Kidney (tissue), 14 donors: Measurements from ENCODE around the gene HCFC1. TPM values are rescaled to one million over a fixed set of nuclear protein-coding genes. Genes with fewer than 3 reads are reported as not detected.

Source experiments
- DNase-seq, 5 donors: peaks; one replicate each; pipeline ENCODE4 v3.0.0-alpha.2; 2013 to 2020
- FAIRE-seq: peaks from 2 replicates; lab custom pipeline; 2012; peaks lifted over from hg19 to GRCh38; lab: Jason Lieb, UNC
- H3K27ac ChIP-seq, 2 donors: one replicate each; pipeline ENCODE4 v1.7.0; 2013; ENCODE audit warnings: low read depth in 2 of 2, low read length in 2 of 2, inconsistent platforms in 1 of 2
- H3K27me3 ChIP-seq: one replicate; pipeline ENCODE4 v1.7.1; 2013; ENCODE audit warnings: low read length, inconsistent platforms; ENCODE audit not compliant: control insufficient read depth, insufficient read depth
- H3K36me3 ChIP-seq, 3 donors: one replicate each; pipeline versions ENCODE4 v1.7.0 to v1.7.1; 2013; ENCODE audit warnings: low read length in 3 of 3, control low read depth in 1 of 3, inconsistent platforms in 1 of 3; ENCODE audit not compliant: insufficient read depth in 3 of 3, control insufficient read depth in 2 of 3
- H3K4me1 ChIP-seq, 3 donors: one replicate each; pipeline versions ENCODE4 v1.7.0 to v1.7.1; 2013; ENCODE audit warnings: low read length in 3 of 3, inconsistent platforms in 1 of 3, low read depth in 1 of 3; ENCODE audit not compliant: control insufficient read depth in 2 of 3, insufficient read depth in 2 of 3
- H3K4me3 ChIP-seq, 3 donors: one replicate each; pipeline versions ENCODE4 v1.7.0 to v1.8.1; 2013; ENCODE audit warnings: low read length in 3 of 3, control low read depth in 1 of 3, inconsistent platforms in 1 of 3
- H3K9ac ChIP-seq, 3 donors: one replicate each; pipeline versions ENCODE4 v1.7.0 to v1.7.1; 2013; ENCODE audit warnings: low read length in 3 of 3, control low read depth in 1 of 3, inconsistent platforms in 1 of 3
- H3K9me3 ChIP-seq, 3 donors: one replicate each; pipeline versions ENCODE4 v1.7.0 to v1.7.1; 2013; ENCODE audit warnings: low read length in 3 of 3, control low read depth in 1 of 3, inconsistent platforms in 1 of 3; ENCODE audit not compliant: control insufficient read depth in 2 of 3, insufficient read depth in 1 of 3
- intact Hi-C: fragments of 100-400 bp; cut with DNase I; formaldehyde crosslinking; loops from one replicate; pipeline ENCODE4 v1.11.1; 2022
- polyA plus RNA-seq: library from polyadenylated mRNA; stranded (reverse); fragments of 350-450 nt; fragmentation: Illumina TruSeq; extraction: RNeasy Lipid Tissue Mini Kit (QIAGEN cat#74804); gene quantifications from one replicate; pipeline ENCODE4 v1.2.3, GENCODE V29; 2014; ENCODE audit warnings: low read depth, low replicate concordance; ENCODE audit not compliant: insufficient read depth
- total RNA-seq: library from RNA; stranded (reverse); fragmentation: NEBNext Ultra II Directional; extraction: Animal tissue kit (Norgen Biotek cat#: 25700); gene quantifications from one replicate; pipeline ENCODE4 v1.2.1, GENCODE V29; 2021
- TF ChIP-seq, protein P1 (sequence below): IDR thresholded peaks from 3 replicates; pipeline ENCODE4 v1.5.1; 2012; ENCODE audit warnings: mild to moderate bottlenecking, moderate library complexity, borderline replicate concordance; ENCODE audit not compliant: insufficient read depth; ENCODE audit errors: extremely low read depth
- donor health status: control.
- donor health status: control.
- donor health status: control.
- donor health status: control.
- donor health status: control.
- donor health status: DM: yes; HTN: yes; CAD: no.
- donor health status: Normal renal cell carcinoma (clear cell type).

The HCFC1 gene
- total and polyA plus RNA-seq, 2 donors from 2014 or later, result 13.5 to 54.6 TPM

DNA sequence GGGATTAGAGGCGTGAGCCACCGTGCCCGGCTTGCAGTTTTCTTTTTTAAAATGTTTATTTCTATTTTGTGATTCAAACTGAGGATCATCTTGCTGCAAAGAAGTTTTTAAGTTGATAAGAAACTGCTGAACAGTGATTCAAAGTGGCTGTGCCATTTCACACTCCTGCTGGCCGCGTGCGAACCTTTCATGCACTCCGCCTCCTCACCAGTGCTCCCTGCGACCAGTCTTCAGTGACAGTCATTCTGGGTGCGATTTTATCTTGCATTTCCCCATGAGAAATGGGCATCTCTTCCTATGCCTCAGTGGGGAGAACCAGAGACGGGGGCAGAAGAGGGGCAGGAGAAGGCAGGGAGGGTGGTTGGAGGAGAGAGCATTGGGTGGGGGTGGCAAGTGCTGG, 22.4 kb upstream of the HCFC1 start:
- H3K9me3 ChIP-seq, result no peaks in the 10 kb centered on the region
- intact Hi-C loops, result no loop called here
- H3K9ac ChIP-seq, result no peak overlapping the region
- no peaks in the 10 kb centered on the region for H3K27me3 ChIP-seq
- FAIRE-seq, result no peak
- H3K36me3 ChIP-seq, result no peaks in the 10 kb centered on the region
- TF ChIP-seq, protein P1, sequence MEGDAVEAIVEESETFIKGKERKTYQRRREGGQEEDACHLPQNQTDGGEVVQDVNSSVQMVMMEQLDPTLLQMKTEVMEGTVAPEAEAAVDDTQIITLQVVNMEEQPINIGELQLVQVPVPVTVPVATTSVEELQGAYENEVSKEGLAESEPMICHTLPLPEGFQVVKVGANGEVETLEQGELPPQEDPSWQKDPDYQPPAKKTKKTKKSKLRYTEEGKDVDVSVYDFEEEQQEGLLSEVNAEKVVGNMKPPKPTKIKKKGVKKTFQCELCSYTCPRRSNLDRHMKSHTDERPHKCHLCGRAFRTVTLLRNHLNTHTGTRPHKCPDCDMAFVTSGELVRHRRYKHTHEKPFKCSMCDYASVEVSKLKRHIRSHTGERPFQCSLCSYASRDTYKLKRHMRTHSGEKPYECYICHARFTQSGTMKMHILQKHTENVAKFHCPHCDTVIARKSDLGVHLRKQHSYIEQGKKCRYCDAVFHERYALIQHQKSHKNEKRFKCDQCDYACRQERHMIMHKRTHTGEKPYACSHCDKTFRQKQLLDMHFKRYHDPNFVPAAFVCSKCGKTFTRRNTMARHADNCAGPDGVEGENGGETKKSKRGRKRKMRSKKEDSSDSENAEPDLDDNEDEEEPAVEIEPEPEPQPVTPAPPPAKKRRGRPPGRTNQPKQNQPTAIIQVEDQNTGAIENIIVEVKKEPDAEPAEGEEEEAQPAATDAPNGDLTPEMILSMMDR, result no peak
- H3K4me1 ChIP-seq, result no peaks in the 10 kb centered on the region
- H3K27ac ChIP-seq, result no peak overlapping the region
- no peak for DNase-seq
- no peak overlapping the region for H3K4me3 ChIP-seq

DNA sequence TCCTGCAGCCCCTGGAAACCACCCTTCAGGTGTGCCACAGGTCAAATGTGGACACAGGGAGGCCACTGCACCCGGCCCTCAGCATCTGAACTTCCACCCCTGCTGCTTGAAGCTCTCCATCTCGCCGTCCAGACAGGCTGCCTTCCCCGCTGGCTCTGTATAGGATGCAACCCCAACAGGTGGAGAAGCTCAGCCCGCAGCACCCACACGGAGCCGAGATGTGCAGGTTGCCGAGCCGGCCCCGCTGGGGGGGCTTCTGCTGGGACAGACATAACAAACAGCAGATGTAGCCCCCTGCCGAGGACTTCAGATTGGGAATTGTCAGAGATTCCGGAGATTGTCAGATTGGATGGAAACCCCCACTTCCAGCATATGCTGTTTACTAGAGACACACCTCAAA, 21.5 kb upstream of the HCFC1 start:
- intact Hi-C loops, result no loop called here
- TF ChIP-seq, protein P1, result no peak
- no peak overlapping the region for H3K4me3 ChIP-seq
- FAIRE-seq, result no peak
- no peak for DNase-seq
- no peaks in the 10 kb centered on the region for H3K27me3 ChIP-seq
- no peak overlapping the region for H3K9ac ChIP-seq
- H3K36me3 ChIP-seq, result no peaks in the 10 kb centered on the region
- no peaks in the 10 kb centered on the region for H3K9me3 ChIP-seq
- no peaks in the 10 kb centered on the region for H3K4me1 ChIP-seq
- H3K27ac ChIP-seq, result no peak overlapping the region

DNA sequence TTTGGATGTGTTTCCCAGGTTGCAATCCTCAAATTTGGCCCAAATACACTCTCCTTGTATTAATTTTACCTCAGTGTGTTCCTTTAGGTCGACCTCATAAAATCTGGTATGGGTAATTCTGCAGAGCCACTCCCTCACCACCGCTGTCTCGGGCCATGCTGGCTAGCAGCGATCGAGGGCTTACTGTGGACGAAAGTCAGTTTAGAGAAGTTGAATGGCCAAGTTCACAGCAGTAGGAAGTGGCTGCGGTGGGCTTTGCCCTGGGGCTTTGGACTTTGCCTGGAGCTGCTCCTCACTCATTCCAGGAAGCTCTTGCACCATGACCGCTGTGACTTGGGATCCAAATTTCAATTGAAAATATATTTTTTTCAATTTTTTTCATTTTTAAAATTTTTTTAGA, 20.6 kb upstream of the HCFC1 start:
- TF ChIP-seq, protein P1, result no peak
- FAIRE-seq (no peak), DNase-seq (no peak)
- no peaks in the 10 kb centered on the region for H3K27me3 ChIP-seq
- H3K36me3 ChIP-seq, result no peaks in the 10 kb centered on the region
- H3K4me3 ChIP-seq, result no peak overlapping the region
- H3K27ac ChIP-seq, result no peak overlapping the region
- H3K4me1 ChIP-seq, result no peaks in the 10 kb centered on the region
- intact Hi-C loops, result no loop called here
- no peaks in the 10 kb centered on the region for H3K9me3 ChIP-seq
- no peak overlapping the region for H3K9ac ChIP-seq

DNA sequence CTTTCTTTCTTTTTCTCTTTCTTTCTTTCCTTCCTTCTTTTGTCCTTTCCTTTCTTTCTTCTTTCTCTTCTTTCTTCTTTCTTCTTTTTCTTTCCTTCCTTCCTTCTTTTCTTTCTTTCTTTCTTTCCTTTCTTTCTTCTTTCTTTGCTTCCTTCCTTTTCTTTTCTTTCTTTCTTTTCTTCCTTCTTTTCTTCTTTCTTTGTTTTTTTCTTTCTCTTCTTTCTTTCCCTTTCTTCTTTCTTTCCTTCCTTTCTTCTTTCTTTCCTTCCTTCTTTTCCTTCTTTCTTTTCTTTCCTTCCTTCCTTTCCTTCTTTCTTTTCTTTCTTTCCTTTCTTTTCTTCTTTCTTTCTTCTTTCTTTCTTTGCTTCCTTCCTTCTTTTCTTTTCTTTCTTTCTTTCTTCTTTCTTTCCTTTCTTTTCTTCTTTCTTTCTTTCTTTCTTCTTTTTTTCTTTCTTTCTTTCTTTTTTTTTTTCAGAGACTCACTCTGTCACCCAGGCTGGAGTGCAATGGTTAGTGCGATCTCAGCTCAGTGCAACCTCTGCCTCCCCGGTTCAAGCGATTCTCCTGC, 19.5 kb upstream of the HCFC1 start:
- Histone ChIP-seq H3K36me3 (no peaks in the 10 kb centered on the region), H3K27ac (no peak overlapping the region), H3K9me3 (no peaks in the 10 kb centered on the region), H3K4me3 (no peak overlapping the region), H3K9ac (no peak overlapping the region), H3K27me3 (no peaks in the 10 kb centered on the region), H3K4me1 (no peaks in the 10 kb centered on the region)
- FAIRE-seq, result no peak
- DNase-seq, result no peak
- intact Hi-C loops, result no loop called here
- TF ChIP-seq, protein P1, result no peak
